Measurements from ENCODE around the gene DIP2B.

The DIP2B gene

GRCh38 chr12:50614167-50614759 is 109.5 kb downstream of the DIP2B start:
- DNase-seq: no peak

GRCh38 chr12:50615145-50615906 is 110.5 kb downstream of the DIP2B start:
- no peak for DNase-seq

- DNase-seq: no peak
These were observed 111.1 kb downstream of the DIP2B start for GRCh38 chr12:50615907-50616296.

GRCh38 chr12:50617657-50618056 is 112.9 kb downstream of the DIP2B start:
- DNase-seq: no peak

GRCh38 chr12:50618864-50619609 is 114.3 kb downstream of the DIP2B start:
- no peak for DNase-seq

- DNase-seq: no peak
These were observed 114.8 kb downstream of the DIP2B start for GRCh38 chr12:50619610-50619958.

GRCh38 chr12:50620109-50620977 is 115.6 kb downstream of the DIP2B start:
- DNase-seq: peak; percentile 45

- no peak for DNase-seq
These were observed 116.2 kb downstream of the DIP2B start for GRCh38 chr12:50620978-50621360.

- DNase-seq: no peak
These were observed 116.9 kb downstream of the DIP2B start for GRCh38 chr12:50621399-50622300.

- no peak for DNase-seq
These were observed 120.5 kb downstream of the DIP2B start for GRCh38 chr12:50625029-50625925.

GRCh38 chr12:50626026-50626425 is 121.2 kb downstream of the DIP2B start:
- DNase-seq: no peak

- DNase-seq: no peak
These were observed 122.7 kb downstream of the DIP2B start for GRCh38 chr12:50627491-50627890.

GRCh38 chr12:50628394-50628793 is 123.6 kb downstream of the DIP2B start:
- no peak for DNase-seq

GRCh38 chr12:50633955-50634354 is 129.2 kb downstream of the DIP2B start:
- DNase-seq: no peak

- DNase-seq: no peak
These were observed 129.6 kb downstream of the DIP2B start for GRCh38 chr12:50634379-50634778.

GRCh38 chr12:50635364-50635763 is 130.6 kb downstream of the DIP2B start:
- no peak for DNase-seq

- no peak for DNase-seq
These were observed 131.1 kb downstream of the DIP2B start for GRCh38 chr12:50635857-50636256.

GRCh38 chr12:50636505-50636904 is 131.7 kb downstream of the DIP2B start:
- no peak for DNase-seq

GRCh38 chr12:50637870-50638481 is 133.2 kb downstream of the DIP2B start:
- DNase-seq: no peak

GRCh38 chr12:50638482-50638880 is 133.7 kb downstream of the DIP2B start:
- no peak for DNase-seq

GRCh38 chr12:50639721-50640120 is 134.9 kb downstream of the DIP2B start:
- no peak for DNase-seq

Measured in stimulated activated CD8-positive, alpha-beta memory T cell treated with anti-CD3 and anti-CD28 coated beads, Interleukin-4, amount 100 ng/mL, for 48 hours (primary cell).